EH (cell line): ENCODE results near the gene ANKRD66.
"Not testable (repeated sequence)": the region's sequence is repeated elsewhere in the genome, so short reads cannot be mapped to it uniquely, and the experiment has no call there.

ENCODE experiments used
- DNase-seq: peaks from one replicate; pipeline ENCODE4 v3.0.0-alpha.2; 2015; ENCODE audit warnings: low read depth

ANKRD66 gene

DNA sequence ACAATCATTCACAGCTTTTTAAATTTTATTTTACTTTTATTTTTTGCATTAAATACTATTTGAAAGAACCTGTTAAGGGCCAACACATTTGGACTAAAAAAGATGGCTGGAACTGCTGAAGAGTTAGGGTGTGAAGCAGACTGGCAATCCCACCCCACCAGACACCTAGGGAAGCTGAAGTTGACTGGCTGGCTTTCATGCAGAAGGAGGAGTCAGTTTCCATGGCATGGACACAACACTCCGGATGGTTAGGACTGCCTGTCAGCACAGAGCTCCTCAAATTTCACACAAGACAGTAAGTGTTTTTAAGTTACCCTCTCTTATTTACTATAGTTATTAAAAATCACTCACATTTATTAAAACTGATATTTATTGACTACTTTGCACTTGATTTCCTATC is at the start of gene ANKRD66:
ANKRD66 (plus strand) TSS at position 238 of the 400 bp plus-strand sequence. CDS start 5,016 bp downstream, outside the sequence.
- no peak for DNase-seq

DNA sequence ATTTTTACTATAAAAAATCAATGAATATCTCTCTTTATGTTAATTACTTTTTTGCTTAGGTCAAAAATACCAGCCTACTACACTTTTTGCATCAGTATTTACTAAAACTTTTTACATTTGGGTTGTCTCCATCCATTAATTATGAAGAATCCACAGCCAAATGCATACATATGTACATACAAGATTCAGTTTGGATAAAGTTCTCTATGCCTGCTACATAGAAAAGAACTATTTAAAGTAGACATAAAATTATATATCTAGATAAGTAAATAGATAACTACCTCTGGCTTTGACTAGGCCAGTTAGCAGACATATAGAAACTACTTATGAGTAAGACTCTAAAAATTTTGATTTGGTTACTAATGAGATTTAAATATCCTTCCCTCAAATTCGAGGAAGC is 46.8 kb upstream of the ANKRD66 start:
- no peak for DNase-seq

- peak; percentile 0 for DNase-seq
Observed at GRCh38 chr6:46704562-46704961, 42.2 kb upstream of the ANKRD66 start.

DNA sequence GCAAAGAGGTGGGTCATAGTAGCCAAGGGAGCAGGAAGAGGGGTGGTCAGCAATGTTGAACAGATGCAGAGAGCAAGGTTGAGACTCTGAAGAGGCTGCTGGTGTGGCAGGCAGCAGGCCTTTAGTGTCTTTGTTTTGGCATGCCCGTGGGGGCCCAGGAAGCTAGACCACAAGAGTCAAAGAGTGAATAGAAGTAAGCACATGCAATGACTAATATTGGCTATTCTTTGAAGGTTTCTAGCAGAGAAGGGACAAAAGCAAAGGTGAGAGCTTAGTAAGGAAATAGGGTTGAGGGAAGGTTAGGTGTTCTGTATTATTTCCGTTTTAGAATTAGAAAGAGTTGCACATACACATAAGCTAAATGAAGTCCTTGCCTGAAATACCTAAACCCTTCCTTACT is 40.3 kb upstream of the ANKRD66 start:
- no peak for DNase-seq

DNA sequence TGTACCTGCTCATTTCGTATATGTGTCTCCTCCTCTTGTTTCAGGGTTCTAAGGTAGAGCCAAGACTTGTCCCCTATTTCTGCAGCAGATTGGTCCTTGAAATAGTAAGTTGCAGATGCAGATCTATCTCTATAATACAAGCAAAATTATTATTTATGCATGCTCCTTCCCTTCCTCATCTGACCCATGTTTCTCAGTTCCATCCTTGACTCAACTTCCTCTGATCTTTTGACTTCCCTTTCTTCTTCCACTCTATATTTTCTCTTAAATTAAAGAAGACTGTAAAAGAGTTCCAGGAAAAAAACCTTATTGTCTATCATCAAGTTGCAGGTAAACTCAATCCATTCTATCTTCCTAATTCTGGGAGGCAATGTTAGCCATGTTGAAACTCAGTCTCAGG is 35.2 kb upstream of the ANKRD66 start:
- no peak for DNase-seq

- DNase-seq, result no peak
Observed at GRCh38 chr6:46715141-46715540, 31.6 kb upstream of the ANKRD66 start.

GRCh38 chr6:46719099-46719498 is 27.6 kb upstream of the ANKRD66 start:
- DNase-seq, result no peak

- DNase-seq, result no peak
Observed at GRCh38 chr6:46720401-46720800, 26.3 kb upstream of the ANKRD66 start.

DNA sequence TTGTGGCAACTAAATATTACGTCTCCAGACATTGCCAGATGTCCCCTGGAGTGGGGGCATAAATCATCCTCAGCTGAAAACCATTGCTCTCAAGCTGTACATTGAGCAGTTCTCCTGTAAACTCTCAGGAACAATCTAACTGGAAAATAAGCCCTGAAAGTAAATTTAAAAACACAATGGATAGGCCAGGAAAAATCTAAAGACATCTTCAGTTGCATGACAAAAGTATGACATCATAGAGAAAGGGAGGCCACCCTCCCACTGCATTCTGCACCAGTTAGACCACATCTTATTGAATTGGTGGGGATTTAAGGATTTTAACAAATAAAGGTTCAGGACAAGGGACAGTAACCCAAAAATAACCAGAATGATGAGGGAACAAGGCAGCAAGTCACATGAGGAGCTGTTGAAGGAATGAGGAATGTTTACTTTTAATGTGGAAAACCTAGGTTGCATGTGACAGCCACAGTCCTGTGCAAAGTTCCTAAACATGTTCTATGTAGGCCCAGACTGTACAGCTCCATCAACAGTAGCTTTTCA is 16.9 kb upstream of the ANKRD66 start:
- DNase-seq, result no peak

DNA sequence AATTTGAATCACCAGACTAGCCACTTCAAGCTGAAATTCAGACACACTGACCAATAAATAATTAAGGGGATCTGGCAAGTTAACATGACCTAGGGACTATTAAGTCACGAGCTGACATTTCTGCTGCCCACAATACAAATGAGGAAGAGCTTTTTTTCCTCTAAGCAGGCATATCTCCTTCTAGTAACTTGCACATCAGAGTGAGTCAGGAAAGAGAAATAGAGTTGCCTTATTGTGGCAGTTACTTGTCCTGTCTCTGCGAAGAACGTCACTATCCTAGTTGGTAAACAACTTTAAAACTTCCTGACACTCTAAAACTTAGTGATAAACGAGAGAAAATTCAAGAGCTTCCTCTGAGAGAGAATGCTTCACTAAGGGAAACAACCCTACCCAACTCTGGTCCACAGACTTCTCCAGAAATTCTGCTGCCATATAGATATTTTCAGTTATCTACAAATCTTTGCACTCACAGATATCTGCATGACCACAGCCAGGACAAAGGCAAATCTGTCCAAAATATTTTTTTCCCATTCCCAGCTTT is 15.7 kb upstream of the ANKRD66 start:
- no peak for DNase-seq

GRCh38 chr6:46733341-46733801 is 13.4 kb upstream of the ANKRD66 start:
- no peak for DNase-seq

GRCh38 chr6:46734867-46735719 is 11.6 kb upstream of the ANKRD66 start, which contains the start of gene PLA2G7:
TSS of gene PLA2G7 (minus strand) at chr6:46735375. CDS start at chr6:46722891, 12,484 bp downstream.
- DNase-seq, result peak; percentile 1

DNA sequence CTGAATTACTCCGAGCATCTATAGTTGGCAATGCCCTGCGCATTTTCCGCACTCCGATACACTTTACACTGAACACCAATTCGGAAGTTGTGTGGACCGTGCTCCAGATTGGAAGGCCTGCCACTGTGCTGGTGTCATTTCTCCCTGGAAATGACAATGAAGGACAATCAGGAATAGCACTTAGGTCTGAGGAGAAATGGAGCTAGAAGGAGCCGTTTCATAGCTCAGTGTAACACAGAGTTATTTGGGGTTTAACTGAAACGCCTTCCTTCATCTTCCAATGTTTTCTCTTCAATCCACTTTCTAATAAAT is 11.1 kb upstream of the ANKRD66 start:
- DNase-seq, result no peak

GRCh38 chr6:46736906-46737305 is 9.8 kb upstream of the ANKRD66 start:
- DNase-seq, result no peak

DNA sequence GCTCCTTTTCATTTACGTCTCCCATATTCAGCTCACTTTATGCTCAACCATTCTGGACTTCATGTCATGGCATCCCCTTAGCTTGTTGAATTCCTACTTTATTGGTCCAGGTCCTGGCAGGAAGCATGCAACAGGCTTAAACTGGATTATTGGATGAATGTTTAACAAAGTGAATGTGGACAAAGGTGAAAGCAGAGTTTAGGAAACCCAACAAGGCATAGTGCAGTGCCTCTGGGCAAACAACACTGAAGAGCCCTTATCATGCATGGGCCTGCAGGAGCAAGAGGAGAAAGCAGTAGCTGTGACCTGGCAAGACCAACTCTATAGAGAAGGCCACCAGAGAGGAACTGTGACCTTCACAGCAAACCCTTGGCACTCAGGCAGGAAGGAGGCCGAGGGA is 5.3 kb upstream of the ANKRD66 start:
- no peak for DNase-seq

DNA sequence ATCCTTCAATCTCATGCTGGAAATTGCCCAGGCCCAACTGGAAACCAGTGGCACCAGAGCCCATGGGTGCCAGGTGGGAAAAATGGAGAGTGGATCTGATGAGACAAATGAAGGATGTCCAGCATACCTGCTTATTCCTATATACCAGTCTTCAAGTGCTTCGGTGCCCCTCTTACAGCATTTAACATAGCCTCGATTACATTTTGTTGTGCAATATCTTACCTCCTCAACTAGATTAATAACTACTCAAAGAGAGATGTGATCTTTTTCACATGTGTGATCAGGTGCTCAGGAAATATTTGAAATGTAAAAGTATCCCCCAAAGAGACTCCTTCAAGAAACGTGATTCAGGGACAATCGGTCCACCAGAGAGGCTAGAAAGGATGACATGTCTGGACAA is 4.8 kb upstream of the ANKRD66 start:
- no peak for DNase-seq

DNA sequence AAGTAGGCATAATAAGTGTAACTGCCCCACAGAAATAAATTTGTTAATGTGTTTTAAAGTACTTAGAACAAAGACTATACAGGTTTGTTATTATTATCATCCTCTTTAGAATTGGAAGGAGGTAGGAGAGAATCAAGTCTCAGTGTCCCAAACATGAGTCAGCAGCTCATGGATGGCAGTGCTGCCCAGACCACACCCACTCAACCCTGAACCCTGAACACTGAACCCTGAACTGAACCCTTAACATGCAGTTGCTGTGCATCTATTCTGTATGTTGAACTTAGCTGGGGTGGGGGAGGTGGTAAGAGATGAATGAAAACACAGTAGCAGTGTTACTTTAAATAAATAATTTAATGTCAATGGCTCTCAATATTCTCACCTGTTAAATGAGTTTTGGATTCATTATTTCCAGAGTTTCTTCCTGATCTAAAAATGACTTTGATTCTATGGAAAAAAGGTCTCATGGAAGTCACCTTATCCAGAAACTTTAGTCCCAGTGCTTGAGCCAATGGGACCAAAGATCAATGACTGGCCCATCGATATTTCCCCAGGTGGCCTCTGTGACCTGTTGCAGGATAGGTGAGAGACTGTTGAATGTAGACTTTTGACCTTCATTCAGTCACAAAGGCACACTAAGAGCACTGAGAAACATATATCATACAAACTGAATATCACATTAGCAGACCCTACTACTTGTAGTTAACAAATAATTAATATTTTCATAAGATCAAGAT is 3.1 kb upstream of the ANKRD66 start:
- no peak for DNase-seq

DNA sequence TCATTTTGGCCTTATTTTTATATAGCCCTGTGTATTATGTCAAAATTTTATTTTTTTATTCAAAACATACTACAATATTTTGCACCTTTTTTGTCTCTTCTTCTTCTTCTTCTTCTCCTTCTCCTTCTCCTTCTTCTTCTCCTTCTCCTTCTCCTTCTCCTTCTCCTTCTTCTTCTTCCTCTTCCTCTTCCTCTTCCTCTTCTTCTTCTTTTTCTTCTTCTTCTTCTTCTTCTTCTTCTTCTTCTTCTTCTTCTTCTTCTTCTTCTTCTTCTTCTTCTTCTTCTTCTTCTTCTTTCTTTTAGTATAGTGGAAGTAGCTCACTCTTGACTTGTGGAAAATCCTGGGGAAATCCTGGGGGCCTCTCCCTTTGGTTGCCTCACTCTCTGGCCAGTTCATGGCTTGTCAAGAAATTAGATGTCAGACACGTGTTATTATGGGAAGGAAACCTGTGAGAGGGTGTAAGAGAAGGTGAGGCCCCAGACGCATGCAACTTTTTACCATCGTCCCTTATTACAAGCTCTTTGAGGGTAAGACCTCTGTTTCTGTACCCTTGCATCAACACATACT is 2.5 kb upstream of the ANKRD66 start:
- DNase-seq, result not testable (repeated sequence)

GRCh38 chr6:46745973-46746372 is 760 bp upstream of the ANKRD66 start:
- DNase-seq, result no peak

GRCh38 chr6:46748940-46749503 is 2.3 kb downstream of the ANKRD66 start:
- DNase-seq, result no peak

- no peak for DNase-seq
Observed at GRCh38 chr6:46749731-46750130, 3.0 kb downstream of the ANKRD66 start.

DNA sequence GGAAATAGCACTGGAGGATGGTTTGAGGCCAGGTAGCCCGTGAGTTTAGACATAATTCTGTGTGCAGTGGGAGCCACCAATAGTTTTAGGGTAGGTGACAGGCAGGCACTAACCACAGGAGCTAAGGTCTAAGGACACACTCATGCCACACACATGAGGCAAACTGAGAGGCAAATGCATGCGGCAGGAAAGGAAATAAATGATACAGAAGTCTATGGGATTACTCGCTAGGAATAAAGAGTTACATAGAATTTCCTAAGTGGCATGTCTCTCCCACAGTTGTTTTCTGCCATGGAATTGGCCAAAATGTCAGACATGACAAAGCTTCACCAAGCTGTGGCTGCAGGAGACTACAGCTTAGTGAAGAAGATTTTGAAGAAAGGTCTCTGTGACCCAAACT is 4.9 kb downstream of the ANKRD66 start:
- DNase-seq, result no peak
